ENCODE results near the gene CARS2. TPM values are rescaled to one million over a fixed set of nuclear protein-coding genes. Genes with fewer than 3 reads are reported as not detected.
"Not testable (repeated sequence)": the region's sequence is repeated elsewhere in the genome, so short reads cannot be mapped to it uniquely, and the experiment has no call there.

CARS2 gene
- total and polyA plus RNA-seq, 8 donors, result 49.3 to 247 (median 75.7) TPM

- Histone ChIP-seq H3K36me3 (peaks cover 4 to 26% (median 24%) of the 10 kb centered on the region in 4 donors), H3K4me1 (peaks cover 19 to 54% (median 42%) of the 10 kb centered on the region in 4 donors), H3K27ac (peak overlapping the region; percentile 83 to 92 (median 88)), H3K9me3 (no peaks in the 10 kb centered on the region), H3K4me3 (peak overlapping the region; percentile 64 to 87 (median 78)), H3K27me3 (no peaks in the 10 kb centered on the region)
- TF ChIP-seq CTCF (IDR thresholded peaks at IDR 0.05) (no peak), EP300 (IDR thresholded peaks at IDR 0.05) (no peak), POLR2AphosphoS5 (IDR thresholded peaks at IDR 0.05) (no peak)
- no peak for DNase-seq
- intact Hi-C loops (cut with DNase I; ENCODE audit: low total_unique reads), result loop anchor here (10.0 kb wide), 1 partner anchor 61 kb away; no protein-coding TSS in a partner anchor
- WGBS, 5 donors, result 2 to 4% (median 3%) methylated on average over 12 of the region's 12 CpGs
Observed at GRCh38 chr13:110705356-110705825, 525 bp downstream of the CARS2 start.

GRCh38 chr13:110702591-110703526 lies 3.1 kb downstream of the CARS2 start:
- no peak for DNase-seq
- Histone ChIP-seq H3K36me3 (peaks cover 14 to 52% (median 49%) of the 10 kb centered on the region in 4 donors), H3K9me3 (no peaks in the 10 kb centered on the region), H3K4me3 (no peak overlapping the region), H3K27me3 (no peaks in the 10 kb centered on the region), H3K27ac (peak overlapping the region in 2 of 5 donors; percentile 20 to 55), H3K4me1 (peaks cover 19 to 67% (median 46%) of the 10 kb centered on the region in 4 donors)
- intact Hi-C loops (cut with DNase I; ENCODE audit: low total_unique reads), result loop anchor here (10.0 kb wide), 1 partner anchor 58 kb away; no protein-coding TSS in a partner anchor
- TF ChIP-seq EP300 (IDR thresholded peaks at IDR 0.05) (no peak), CTCF (IDR thresholded peaks at IDR 0.05) (no peak), POLR2AphosphoS5 (IDR thresholded peaks at IDR 0.05) (no peak), POLR2A (IDR thresholded peaks at IDR 0.05) (no peak)
- 74 to 88% (median 83%) methylated on average over 15 of the region's 15 CpGs for WGBS, 5 donors

- intact Hi-C loops (cut with DNase I; ENCODE audit: low total_unique reads), result loop anchor here (10.0 kb wide), 1 partner anchor 57 kb away; no protein-coding TSS in a partner anchor
- no peaks in the 10 kb centered on the region for H3K9me3 ChIP-seq
- peaks cover 20 to 59% (median 57%) of the 10 kb centered on the region in 4 donors for H3K36me3 ChIP-seq
- no peak overlapping the region for H3K4me3 ChIP-seq
- no peaks in the 10 kb centered on the region for H3K27me3 ChIP-seq
- peak overlapping the region in 1 of 5 donors; percentile 55 for H3K27ac ChIP-seq
- WGBS, 5 donors, result 15 to 51% (median 35%) methylated on average over 3 of the region's 3 CpGs
- TF ChIP-seq POLR2AphosphoS5 (IDR thresholded peaks at IDR 0.05) (no peak), EP300 (IDR thresholded peaks at IDR 0.05) (no peak), CTCF (IDR thresholded peaks at IDR 0.05) (no peak), POLR2A (IDR thresholded peaks at IDR 0.05) (no peak)
- H3K4me1 ChIP-seq, result peaks cover 19 to 61% (median 43%) of the 10 kb centered on the region in 4 donors
- no peak for DNase-seq
Observed at GRCh38 chr13:110702089-110702488, 3.8 kb downstream of the CARS2 start.

- peaks cover 19 to 51% (median 36%) of the 10 kb centered on the region in 4 donors for H3K4me1 ChIP-seq
- intact Hi-C loops (cut with DNase I; ENCODE audit: low total_unique reads), result loop anchor here (10.0 kb wide), 1 partner anchor 56 kb away; no protein-coding TSS in a partner anchor
- H3K27me3 ChIP-seq, DNase-seq, H3K27ac ChIP-seq, H3K9me3 ChIP-seq, H3K4me3 ChIP-seq: not testable (repeated sequence)
- peaks cover 25 to 69% (median 66%) of the 10 kb centered on the region in 4 donors for H3K36me3 ChIP-seq
- WGBS, 5 donors, result 92 to 99% (median 97%) methylated on average over 7 of the region's 7 CpGs
Observed at GRCh38 chr13:110701061-110701460, 4.9 kb downstream of the CARS2 start.

Measured in stomach (tissue), 9 donors.